ENCODE measurements around the gene FRYL. TPM values are rescaled to one million over a fixed set of nuclear protein-coding genes. Genes with fewer than 3 reads are reported as not detected.

The FRYL gene
- total RNA-seq, 1 experiment from 2014 or later: 47.7 TPM

GRCh38 chr4:48629458-48629857 lies 150.6 kb downstream of the FRYL start:
- ChIA-PET CTCF (no interaction called here), POLR2A (no interaction called here), RAD21 (ENCODE audit: low non-redundant PET in 1 of 2, low total read pairs in 2 of 2, uncharacterized antibody in 2 of 2, unreplicated experiment in 2 of 2) (no interaction called here)
- Histone ChIP-seq H3K36me3 (ENCODE audit: control insufficient read depth in 1 of 2, insufficient read depth in 2 of 2, low read length in 2 of 2) (no peaks in the 10 kb centered on the region), H4K20me1 (ENCODE audit: insufficient read depth) (no peaks in the 10 kb centered on the region), H3K4me2 (ENCODE audit: low read length) (no peak overlapping the region), H3K79me2 (ENCODE audit: insufficient read depth, low read length) (no peaks in the 10 kb centered on the region), H3K27ac (ENCODE audit: low read depth, low read length) (no peak overlapping the region), H3K4me1 (ENCODE audit: control insufficient read depth in 1 of 2, insufficient read depth in 2 of 2, low read length in 2 of 2) (no peaks in the 10 kb centered on the region), H3K9me3 (ENCODE audit: control insufficient read depth in 1 of 2, insufficient read depth in 1 of 2, low read depth in 1 of 2, low read length in 2 of 2) (no peaks in the 10 kb centered on the region), H2AFZ (ENCODE audit: low read depth, low read length, poor library complexity, severe bottlenecking) (no peak overlapping the region), H3K27me3 (ENCODE audit: insufficient read depth, low read length) (no peaks in the 10 kb centered on the region), H3K9ac (ENCODE audit: low read length) (no peak overlapping the region), H3K9me2 (ENCODE audit: insufficient read depth) (no peaks in the 10 kb centered on the region), H3K4me3 (replicated peaks in 1 of 2; ENCODE audit: low read depth in 1 of 2, low read length in 2 of 2) (no peak overlapping the region)
- ATAC-seq (no peak), DNase-seq (ENCODE audit: low read depth, low spot score) (no peak)
- TF ChIP-seq ZBTB33 (IDR thresholded peaks at IDR 0.05; ENCODE audit: extremely low read depth, insufficient replicate concordance, low read length) (no peak), CTCF (IDR thresholded peaks at IDR 0.05 in 2 of 3, conservative IDR thresholded peaks at IDR 0.05 in 1 of 3; ENCODE audit: borderline replicate concordance in 1 of 3, insufficient read depth in 1 of 3, low read depth in 2 of 3, low read length in 2 of 3) (no peak), SIN3A (IDR thresholded peaks at IDR 0.05; ENCODE audit: low read depth) (no peak), ZNF274 (IDR thresholded peaks at IDR 0.05; ENCODE audit: low read depth, low read length) (no peak), CBX3 (IDR thresholded peaks at IDR 0.05; ENCODE audit: low read depth) (no peak), CEBPB (IDR thresholded peaks at IDR 0.05; ENCODE audit: low read depth) (no peak), ATF3 (IDR thresholded peaks at IDR 0.05) (no peak), EGR1 (IDR thresholded peaks at IDR 0.05; ENCODE audit: low read depth) (no peak), ELF1 (IDR thresholded peaks at IDR 0.05; ENCODE audit: borderline replicate concordance, low read depth) (no peak), RAD21 (IDR thresholded peaks at IDR 0.05; ENCODE audit: low read depth) (no peak), POLR2AphosphoS5 (IDR thresholded peaks at IDR 0.05; ENCODE audit: low read depth, low read length) (no peak), SP1 (IDR thresholded peaks at IDR 0.05; ENCODE audit: low read depth) (no peak), SRF (IDR thresholded peaks at IDR 0.05; ENCODE audit: low read depth) (no peak), REST (IDR thresholded peaks at IDR 0.05; ENCODE audit: low read depth) (no peak), POLR2A (IDR thresholded peaks at IDR 0.05; ENCODE audit: borderline replicate concordance, extremely low read depth, insufficient read depth, insufficient read length) (no peak), MAX (IDR thresholded peaks at IDR 0.05) (no peak)
- intact Hi-C loops (cut with micrococcal nuclease): no loop called here
- no TSS peak for BruUV-seq (replicated peaks)

Data from HCT116 (cell line).